ENCODE results near the gene AJM1.

Gene AJM1

DNA sequence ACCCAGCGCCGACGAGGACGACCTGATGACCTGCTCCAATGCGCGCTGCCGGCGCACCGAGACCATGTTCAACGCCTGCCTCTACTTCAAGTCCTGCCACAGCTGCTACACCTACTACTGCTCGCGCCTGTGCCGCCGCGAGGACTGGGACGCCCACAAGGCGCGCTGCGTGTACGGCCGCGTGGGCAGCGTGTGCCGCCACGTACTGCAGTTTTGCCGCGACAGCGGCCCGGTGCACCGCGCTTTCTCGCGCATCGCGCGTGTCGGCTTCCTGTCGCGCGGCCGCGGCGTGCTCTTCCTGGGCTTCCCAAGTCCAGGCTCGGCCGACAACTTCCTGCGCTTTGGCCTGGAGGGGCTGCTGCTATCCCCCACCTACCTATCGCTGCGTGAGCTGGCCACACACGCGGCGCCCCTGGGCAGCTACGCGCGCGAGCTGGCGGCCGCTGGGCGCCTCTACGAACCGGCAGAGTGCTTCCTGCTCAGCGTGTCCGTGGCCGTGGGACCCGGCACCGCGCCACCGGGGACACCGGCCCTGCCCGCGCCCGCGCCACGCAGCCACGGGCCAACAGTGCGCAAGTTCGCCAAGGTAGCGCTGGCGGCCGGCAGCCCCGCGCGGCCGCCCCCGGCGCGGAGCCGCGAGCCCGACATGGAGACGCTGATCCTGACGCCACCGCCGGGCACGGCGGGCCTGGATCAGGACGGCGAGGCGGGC, 4.3 kb downstream of the AJM1 start:
- peak; percentile 14 for DNase-seq

DNA sequence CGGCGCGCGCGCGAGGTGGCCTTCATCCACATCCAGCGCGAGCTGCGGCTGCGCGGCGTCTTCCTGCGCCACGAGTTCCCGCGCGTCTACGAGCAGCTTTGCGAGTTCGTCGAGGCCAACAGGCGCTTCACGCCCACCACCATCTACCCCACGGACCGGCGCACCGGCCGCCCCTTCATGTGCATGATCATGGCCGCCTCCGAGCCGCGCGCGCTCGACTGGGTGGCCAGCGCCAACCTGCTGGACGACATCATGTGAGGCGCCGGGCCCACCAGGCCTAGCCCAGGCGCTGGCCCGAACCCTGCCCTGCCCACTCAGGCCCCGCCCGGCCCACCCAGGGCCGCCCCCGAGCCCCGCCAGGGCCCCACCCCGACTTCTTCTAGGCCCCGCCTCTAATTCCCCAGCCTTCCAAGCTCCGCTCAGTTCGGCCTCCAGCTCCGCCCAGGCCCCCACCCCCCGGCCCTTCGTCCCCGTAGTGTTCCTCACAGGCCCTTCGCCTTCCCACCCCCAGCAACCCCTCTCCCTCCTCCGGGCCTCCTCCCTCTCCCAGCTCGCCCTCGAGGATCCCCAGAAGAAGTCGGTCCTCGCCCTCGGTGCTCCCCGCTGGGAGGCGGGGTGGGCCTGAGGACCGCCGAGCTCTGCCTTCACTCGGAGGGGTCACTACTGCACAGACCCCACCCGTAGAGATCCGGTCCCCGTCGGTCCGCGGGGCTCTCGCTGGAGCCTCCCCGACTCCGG, 5.0 kb downstream of the AJM1 start:
- DNase-seq = peak; percentile 20

DNA sequence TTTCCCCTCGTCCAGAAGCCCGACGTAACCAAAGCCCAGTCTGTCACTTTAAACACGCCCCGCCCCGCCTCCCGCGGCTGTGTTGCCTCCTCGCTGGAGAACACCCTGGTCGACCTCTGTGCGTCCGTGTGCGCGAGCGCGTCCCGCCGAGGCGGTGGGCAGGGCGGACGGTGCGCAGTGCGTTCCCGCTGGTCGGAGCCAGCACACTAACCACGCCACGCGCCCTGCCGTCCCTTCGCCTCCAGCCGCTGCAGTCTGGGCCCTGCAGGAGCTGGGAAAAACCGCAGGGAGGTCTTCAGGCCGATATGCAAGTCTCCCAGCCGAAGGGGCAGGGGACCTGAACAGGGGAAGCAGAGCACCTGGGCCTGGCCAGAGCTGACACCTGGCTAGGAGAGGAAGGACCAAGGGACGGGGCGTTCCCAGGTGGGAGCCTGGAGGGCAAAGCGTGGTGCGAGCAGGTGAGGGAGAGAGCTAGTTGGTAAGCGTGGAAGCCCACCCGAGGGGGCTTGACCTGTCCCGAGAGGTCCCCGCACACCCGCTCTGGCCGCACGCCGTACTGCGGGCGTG, 5.6 kb downstream of the AJM1 start:
- peak; percentile 75 for DNase-seq

DNA sequence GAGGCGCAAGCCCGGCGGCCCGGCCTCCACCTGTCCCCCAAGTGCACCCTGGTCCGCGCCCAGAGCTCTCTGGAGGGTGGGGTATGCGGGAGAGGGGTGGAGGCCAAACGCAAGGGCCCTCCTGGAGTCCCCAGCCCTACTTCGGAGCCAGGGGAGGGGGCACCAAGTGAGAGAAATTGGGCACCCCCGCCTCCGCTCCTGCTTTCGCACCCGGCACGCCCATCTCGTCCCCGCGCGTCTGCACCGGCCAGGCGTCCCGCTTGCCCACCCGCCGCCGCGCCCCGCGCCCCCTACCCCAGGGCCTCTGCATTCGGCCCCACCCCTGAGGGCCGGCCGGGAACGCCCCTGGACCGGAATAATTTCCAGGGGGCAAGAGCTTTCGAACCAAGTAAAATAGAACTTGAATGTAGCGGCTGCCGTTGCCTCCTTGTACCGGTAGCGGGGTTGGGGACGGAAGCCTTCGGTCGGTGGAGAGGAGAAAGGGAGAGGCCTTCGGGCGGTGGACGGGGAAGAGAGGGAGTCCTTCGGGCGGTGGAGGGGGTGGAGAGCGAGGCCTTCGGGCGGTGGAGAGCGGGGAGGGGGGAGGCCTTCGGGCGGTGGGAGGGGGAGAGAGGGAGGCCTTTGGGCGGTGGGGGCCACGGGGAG, 6.2 kb downstream of the AJM1 start:
- peak; percentile 34 for DNase-seq

DNA sequence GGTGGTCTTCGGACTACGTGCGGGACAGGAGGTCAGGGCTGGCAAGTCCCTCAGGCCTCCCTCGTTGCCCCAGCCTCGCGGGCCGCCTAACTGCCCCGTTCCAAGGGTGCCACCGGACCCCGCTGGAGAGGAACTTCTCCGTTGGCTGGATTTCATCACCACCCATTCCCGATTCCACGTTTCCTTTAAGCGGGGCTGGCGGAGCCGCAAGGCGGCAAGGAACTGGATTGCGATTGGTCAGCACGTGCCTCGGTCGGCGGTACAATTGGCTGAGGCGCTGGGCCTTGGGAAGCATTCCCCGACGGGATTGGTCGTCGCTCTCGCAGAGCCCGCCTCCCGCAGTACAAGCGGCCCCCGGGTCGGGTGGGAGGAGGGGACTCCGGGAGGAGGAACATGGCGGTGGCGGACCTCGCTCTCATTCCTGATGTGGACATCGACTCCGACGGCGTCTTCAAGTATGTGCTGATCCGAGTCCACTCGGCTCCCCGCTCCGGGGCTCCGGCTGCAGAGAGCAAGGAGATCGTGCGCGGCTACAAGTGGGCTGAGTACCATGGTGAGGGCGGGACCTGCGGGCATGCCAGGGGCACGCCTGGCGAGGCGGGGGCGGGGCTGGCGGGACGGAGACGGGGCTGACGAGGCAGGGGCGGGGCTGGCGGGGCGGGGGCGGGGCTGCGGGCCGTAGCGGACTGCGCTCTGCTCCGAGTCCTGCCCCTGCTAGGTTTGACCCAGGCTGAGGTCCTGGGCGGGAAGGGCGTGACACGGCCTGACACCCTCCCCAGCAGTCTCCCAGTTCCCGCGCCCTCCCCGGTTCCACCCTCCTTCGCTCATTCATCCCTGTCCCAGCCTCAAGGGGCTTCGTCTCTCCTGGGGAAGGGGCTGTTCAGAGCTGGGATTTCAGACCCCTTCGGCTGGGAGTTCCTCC, 7.0 kb downstream of the AJM1 start, which contains the start of gene PHPT1:
TSS of gene PHPT1 (plus strand) at position 372 of the 922 bp plus-strand sequence. CDS start at position 394, 22 bp downstream.
- DNase-seq = peak; percentile 98

DNA sequence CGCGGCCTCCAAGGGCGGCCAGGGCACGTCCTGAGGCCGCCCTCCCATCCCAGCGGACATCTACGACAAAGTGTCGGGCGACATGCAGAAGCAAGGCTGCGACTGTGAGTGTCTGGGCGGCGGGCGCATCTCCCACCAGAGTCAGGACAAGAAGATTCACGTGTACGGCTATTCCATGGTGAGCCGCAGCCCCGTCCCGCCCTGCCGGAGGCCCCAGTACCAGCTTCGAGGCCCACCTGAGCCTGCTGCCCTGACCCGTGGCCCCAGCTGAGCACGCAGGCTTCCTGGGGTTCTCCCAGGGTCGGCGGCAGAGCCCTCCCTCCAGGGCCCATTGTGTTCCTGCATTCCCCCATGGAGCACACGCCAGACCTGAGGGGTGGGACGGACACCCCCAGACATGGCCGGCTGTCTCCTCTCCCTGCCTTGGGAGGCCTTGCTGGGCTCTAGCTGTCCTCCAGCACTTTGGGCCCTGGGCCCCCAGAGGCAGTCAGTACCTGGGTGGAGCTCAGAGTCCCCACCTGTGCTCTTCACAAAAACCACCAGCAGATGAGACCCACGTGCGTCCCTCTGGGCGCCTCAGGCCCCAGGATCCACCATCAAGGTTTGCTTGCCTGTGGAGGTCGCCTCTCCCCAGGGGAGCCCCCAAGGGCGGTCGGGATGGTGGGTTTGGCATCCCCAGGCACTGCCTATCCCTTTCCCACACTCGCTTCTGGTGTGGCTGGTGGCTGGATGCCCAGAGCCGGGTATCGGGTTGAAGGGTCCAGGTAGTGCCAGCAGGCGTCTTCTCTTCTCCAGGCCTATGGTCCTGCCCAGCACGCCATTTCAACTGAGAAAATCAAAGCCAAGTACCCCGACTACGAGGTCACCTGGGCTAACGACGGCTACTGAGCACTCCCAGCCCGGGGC, 7.9 kb downstream of the AJM1 start:
- DNase-seq = no peak

DNA sequence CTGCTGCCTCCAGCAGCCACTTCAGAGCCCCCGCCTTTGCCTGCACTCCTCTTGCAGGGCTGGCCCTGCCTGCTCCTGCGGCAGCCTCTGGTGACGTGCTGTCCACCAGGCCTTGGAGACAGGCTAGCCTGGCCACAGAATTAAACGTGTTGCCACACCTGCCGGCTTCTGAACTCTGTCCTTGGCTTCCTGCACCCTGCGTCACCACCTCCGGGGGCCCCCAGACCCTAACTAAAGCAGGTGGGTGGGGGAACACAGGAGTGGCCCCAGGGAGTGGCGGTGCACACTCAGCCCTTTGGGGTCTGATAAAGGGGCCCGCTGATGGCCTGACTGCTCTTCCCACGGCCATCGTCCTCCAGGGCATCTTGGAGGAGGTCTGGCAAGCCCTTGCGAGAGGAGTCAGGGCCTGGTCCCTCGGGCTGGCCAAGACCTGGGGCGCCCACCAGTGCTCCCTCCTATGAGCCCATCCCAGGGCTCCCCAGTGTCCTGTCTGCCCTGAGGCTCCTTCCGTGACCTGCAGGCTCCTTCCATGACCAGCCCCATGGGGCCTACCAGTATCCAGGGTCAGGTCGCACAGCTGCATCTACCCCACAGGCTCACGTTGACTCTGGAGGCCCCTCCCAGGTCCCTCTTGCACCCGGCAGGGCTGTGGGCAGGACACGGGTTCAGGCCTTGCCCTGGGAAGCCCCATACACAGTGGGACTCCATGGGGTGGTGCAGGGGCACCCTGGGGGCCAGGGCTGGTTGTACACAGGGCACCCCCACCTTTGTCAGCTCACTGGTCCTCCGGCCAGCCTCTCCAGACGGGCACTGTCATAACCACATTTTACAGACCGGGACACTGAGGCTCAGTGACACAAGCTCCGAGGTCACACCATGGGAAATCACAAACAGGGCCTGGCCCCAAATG, 8.8 kb downstream of the AJM1 start:
- no peak for DNase-seq

DNA sequence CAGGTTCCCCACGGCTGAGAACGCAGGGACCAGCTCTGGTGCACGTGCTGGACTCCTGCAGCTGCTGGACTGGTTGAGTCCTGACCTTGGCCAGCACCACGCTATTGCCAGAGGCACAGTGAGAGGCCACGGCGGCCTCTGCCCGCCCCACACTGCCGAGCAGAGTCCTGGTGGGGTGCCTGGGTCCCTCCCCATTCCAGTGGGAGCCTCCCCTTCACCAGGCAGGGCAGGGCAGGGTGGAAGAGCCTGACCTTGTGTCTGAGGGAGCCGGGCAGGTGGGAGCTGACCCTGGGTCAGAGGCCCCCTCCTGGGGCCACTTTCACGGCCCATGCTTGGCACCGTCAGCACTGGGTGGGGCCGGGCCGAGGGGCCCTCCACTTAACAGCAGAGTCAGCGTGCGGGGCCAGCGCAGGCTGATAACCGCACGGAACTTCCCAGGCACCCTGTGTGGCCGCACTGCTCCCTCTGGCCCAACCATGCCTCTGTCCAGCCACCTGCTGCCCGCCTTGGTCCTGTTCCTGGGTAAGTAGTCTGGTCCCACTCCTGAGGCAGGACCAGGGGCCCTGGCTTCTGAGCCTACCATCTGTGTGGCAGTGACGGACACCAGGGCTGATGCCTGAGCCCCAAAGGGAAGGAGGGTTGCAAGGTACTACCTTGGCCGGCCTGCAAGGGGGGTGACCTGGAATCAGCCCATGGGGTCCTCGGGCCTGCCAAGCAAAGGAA, 9.8 kb downstream of the AJM1 start, which contains the start of gene MAMDC4:
TSS of gene MAMDC4 (plus strand) at position 406 of the 723 bp plus-strand sequence. CDS start at position 477, 71 bp downstream.
- no peak for DNase-seq

DNA sequence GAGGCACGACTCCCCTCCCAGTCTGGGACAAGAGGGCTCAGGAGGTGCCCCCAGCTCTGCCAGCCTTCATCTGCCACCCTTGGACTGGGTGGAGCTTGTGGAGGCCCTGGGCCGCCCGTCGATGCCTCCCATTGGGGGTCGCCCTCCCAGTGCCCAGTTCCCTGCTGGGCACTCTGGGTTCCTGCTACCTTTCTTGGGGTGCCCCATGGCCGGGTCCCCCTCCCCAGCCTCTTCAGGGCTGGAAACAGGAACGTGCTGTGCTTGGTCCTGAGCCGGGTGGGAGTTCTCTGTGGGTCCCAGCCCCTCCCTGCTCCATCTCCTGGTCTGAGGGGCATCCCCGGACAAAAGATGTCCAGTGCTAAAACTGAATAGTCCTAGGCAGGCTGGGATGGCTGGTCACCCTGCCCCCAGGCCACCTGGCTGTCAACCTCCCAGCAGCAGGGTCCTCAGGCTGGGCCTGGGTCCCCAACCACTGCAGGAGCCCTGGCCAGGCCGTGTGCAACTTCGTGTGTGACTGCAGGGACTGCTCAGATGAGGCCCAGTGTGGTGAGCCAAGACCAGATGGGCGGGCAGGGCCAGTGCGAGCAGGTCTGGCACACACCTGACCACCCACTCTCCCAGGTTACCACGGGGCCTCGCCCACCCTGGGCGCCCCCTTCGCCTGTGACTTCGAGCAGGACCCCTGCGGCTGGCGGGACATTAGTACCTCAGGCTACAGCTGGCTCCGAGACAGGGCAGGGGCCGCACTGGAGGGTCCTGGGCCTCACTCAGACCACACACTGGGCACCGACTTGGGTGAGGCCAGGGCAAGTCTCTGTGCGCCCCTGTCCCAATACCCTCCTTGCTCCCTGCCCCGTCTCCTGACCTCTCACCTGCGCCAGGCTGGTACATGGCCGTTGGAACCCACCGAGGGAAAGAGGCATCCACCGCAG, 10.7 kb downstream of the AJM1 start:
- DNase-seq = no peak

DNA sequence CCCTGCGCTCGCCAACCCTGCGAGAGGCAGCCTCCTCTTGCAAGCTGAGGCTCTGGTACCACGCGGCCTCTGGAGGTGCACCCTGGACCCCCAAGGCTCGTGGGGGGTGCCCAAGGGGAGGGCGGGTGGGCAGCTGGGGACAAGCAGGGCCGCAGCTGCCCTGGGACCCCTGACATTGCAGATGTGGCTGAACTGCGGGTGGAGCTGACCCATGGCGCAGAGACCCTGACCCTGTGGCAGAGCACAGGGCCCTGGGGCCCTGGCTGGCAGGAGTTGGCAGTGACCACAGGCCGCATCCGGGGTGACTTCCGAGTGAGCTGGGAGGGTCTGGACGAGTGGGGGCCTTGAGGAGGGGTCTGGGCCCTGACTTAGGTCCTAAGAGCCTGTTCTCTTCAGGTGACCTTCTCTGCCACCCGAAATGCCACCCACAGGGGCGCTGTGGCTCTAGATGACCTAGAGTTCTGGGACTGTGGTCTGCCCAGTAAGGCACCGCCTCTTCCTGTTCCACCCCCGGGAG, 11.4 kb downstream of the AJM1 start:
- DNase-seq = no peak

DNA sequence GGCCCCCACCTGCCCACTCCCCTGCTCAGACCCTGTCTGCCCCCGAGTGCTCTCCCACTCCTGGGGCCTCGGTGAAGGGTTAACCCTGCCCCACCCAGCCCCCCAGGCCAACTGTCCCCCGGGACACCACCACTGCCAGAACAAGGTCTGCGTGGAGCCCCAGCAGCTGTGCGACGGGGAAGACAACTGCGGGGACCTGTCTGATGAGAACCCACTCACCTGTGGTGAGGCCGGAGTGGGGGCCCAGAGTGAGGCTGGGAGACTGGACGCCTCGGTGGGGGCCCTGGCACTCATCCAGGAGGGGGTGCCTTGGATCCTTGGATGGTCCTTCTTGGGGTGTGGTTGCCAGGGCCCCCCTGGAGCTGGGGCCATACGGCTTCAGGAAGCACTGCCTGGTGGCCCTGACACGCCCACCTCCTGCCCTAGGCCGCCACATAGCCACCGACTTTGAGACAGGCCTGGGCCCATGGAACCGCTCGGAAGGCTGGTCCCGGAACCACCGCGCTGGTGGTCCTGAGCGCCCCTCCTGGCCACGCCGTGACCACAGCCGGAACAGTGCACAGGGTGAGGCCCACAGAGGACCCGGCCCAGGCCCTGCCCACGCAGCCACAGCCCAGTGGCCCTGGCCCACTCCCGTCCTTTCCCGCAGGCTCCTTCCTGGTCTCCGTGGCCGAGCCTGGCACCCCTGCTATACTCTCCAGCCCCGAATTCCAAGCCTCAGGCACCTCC, 12.0 kb downstream of the AJM1 start:
- DNase-seq = no peak

DNA sequence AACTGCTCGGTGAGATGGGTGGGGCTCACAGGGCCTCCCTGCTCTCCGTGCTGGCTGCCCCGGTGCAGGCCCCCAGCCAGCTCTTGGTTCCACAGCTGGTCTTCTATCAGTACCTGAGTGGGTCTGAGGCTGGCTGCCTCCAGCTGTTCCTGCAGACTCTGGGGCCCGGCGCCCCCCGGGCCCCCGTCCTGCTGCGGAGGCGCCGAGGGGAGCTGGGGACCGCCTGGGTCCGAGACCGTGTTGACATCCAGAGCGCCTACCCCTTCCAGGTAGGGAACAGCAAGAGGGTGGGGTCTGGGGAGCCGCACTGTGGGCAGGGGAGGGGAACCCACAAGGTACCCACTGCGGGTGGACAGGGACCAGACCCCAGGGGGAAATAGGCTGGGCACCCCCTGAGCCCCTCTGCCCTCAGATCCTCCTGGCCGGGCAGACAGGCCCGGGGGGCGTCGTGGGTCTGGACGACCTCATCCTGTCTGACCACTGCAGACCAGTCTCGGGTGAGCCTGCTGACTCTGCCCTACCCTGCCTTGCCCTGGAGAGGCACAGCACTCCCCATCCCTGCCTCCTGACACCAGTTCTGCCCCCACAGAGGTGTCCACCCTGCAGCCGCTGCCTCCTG, 12.7 kb downstream of the AJM1 start:
- DNase-seq = no peak

DNA sequence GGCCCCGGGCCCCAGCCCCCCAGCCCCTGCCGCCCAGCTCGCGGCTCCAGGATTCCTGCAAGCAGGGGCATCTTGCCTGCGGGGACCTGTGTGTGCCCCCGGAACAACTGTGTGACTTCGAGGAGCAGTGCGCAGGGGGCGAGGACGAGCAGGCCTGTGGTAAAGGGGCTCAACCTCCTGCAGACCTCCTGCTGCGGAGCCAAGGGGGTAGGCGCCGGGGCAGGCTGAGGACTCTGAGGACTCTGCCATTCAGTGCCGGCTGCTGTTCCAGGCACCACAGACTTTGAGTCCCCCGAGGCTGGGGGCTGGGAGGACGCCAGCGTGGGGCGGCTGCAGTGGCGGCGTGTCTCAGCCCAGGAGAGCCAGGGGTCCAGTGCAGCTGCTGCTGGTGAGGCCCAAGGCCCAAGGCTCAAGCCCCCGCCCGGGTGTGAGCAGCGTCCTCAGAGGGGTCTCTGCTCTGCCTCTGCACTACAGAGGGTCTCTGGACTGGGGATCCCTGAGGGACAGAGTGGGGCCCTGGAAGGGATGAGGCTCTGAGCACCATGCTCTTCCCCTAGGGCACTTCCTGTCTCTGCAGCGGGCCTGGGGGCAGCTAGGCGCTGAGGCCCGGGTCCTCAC, 13.3 kb downstream of the AJM1 start:
- no peak for DNase-seq

DNA sequence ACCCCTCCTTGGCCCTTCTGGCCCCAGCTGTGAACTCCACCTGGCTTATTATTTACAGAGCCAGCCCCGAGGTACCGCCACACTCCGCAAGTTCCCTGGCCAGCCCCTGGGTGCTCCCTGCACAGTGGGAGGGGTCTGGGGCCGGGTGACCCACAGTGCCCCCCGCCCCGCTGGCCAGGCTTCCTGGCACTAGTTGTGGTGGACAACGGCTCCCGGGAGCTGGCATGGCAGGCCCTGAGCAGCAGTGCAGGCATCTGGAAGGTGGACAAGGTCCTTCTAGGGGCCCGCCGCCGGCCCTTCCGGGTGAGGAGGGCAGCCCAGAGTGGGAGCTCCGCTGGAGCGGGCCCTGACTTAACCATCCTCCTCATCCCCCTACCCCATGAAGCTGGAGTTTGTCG, 13.8 kb downstream of the AJM1 start:
- no peak for DNase-seq

DNA sequence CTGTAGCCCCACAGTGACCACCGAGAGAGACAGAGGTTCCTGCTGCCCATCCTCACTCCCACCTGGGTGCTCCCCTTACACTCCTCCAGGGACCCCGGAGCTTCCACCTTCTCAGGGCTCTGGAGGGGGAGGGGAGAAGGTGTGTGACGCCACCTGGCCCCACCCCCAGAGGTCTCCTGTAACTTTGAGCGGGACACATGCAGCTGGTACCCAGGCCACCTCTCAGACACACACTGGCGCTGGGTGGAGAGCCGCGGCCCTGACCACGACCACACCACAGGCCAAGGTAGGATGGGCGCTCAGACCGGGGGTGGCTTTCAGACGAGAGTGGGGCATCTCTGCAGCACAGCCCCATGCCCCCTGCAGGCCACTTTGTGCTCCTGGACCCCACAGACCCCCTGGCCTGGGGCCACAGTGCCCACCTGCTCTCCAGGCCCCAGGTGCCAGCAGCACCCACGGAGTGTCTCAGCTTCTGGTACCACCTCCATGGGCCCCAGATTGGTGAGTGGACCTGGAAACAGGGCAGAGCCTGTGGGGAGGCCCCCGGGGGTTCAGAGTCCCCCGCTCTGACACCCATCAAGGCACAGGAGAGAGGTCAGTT, 14.4 kb downstream of the AJM1 start:
- DNase-seq = no peak

DNA sequence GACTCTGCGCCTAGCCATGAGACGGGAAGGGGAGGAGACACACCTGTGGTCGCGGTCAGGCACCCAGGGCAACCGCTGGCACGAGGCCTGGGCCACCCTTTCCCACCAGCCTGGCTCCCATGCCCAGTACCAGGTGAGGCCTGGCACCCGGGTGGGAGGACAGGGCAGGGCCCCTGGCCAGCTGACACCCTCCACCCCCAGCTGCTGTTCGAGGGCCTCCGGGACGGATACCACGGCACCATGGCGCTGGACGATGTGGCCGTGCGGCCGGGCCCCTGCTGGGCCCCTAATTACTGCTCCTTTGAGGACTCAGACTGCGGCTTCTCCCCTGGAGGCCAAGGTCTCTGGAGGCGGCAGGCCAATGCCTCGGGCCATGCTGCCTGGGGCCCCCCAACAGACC, 14.9 kb downstream of the AJM1 start:
- DNase-seq = no peak

Data from CD4-positive, alpha-beta T cell treated with Interleukin-12 subunit alpha and Interleukin-12 subunit beta, for 1 hour (primary cell).